Caco-2 (cell line): ENCODE measurements around the gene PIWIL1. TPM values are rescaled to one million over a fixed set of nuclear protein-coding genes. Genes with fewer than 3 reads are reported as not detected.
A peak's percentile ranks its signal among the peaks of the same experiment; 100 is the strongest.

Source experiments
- BruUV-seq: library from RNA; stranded (reverse); fragments of 400-500 nt; replicated peaks from 2 replicates; lab custom pipeline; 2021; lab: Mats Ljungman, UMichigan
- CTCF ChIA-PET: fragments of 300-600 bp; sonication (Branson Sonifier 250); formaldehyde crosslinking; loops from one replicate; lab custom pipeline; 2022; ENCODE audit warnings: antibody characterized with exemption; lab: Charles Lee
- POLR2A ChIA-PET: fragments of 300-600 bp; sonication (Branson Sonifier 250); formaldehyde crosslinking; loops from one replicate; lab custom pipeline; 2022; ENCODE audit warnings: antibody characterized with exemption; lab: Charles Lee
- DNase-seq, 2 experiments: peaks; one replicate each; pipeline versions ENCODE4 v3.0.0 to v3.0.0-alpha.2; 2020 to 2022
- H3K27me3 ChIP-seq: replicated peaks from 2 replicates; pipeline ENCODE4 v1.6.0; 2011; ENCODE audit warnings: low read length; ENCODE audit not compliant: control insufficient read depth, insufficient read depth
- H3K36me3 ChIP-seq: 2 replicates; pipeline ENCODE4 v1.5.1; 2011; ENCODE audit warnings: low read length; ENCODE audit not compliant: control insufficient read depth, insufficient read depth
- H3K4me1 ChIP-seq: fragments of 250-450 bp; sonication (Bioruptor Pico); 2 replicates; pipeline ENCODE4 v1.5.1; 2020; ENCODE audit warnings: mild to moderate bottlenecking
- H3K4me3 ChIP-seq: 2 replicates; pipeline ENCODE4 v1.5.1; 2011; ENCODE audit warnings: low read depth, mild to moderate bottlenecking, control low read depth, low read length
- H3K9me3 ChIP-seq: fragments of 250-450 bp; sonication (Bioruptor Pico); 2 replicates; pipeline ENCODE4 v1.5.1; 2020; ENCODE audit warnings: mild to moderate bottlenecking, moderate library complexity
- H3K27ac Mint-ChIP-seq: one replicate; pipeline ENCODE4 v1.8.0; 2022; ENCODE audit warnings: mixed read lengths; ENCODE audit not compliant: unreplicated experiment
- H3K27me3 Mint-ChIP-seq: one replicate; pipeline ENCODE4 v1.8.0; 2022; ENCODE audit warnings: mixed read lengths; ENCODE audit not compliant: insufficient read depth, unreplicated experiment
- H3K36me3 Mint-ChIP-seq: one replicate; pipeline ENCODE4 v1.8.0; 2022; ENCODE audit warnings: mild to moderate bottlenecking, mixed read lengths; ENCODE audit not compliant: insufficient read depth, unreplicated experiment
- H3K4me1 Mint-ChIP-seq: one replicate; pipeline ENCODE4 v1.8.0; 2022; ENCODE audit warnings: low read depth, mixed read lengths; ENCODE audit not compliant: unreplicated experiment
- H3K4me3 Mint-ChIP-seq: one replicate; pipeline ENCODE4 v1.8.0; 2022; ENCODE audit warnings: mild to moderate bottlenecking, moderate library complexity, mixed read lengths; ENCODE audit not compliant: unreplicated experiment
- H3K9me3 Mint-ChIP-seq: one replicate; pipeline ENCODE4 v1.8.0; 2022; ENCODE audit warnings: mixed read lengths; ENCODE audit not compliant: unreplicated experiment
- intact Hi-C: fragments of 100-400 bp; cut with micrococcal nuclease; formaldehyde crosslinking; loops from one replicate; pipeline ENCODE4 v1.10.0; 2022; ENCODE audit not compliant: unreplicated experiment
- total RNA-seq: library from RNA; stranded (reverse); gene quantifications from 2 replicates; pipeline ENCODE4 v1.2.3, GENCODE V29; 2022
- TF ChIP-seq, protein P1 (sequence below), 2 experiments: fragments of 200-600 bp in 1 of 2; IDR thresholded peaks; 1 replicate in 1 of 2; 2 replicates in 1 of 2; pipeline versions ENCODE4 v1.5.1 to v1.8.0; 2011 to 2022; ENCODE audit warnings: antibody characterized with exemption in 1 of 2, control low read depth in 1 of 2, inconsistent platforms in 1 of 2, low read depth in 1 of 2, low read length in 1 of 2, mild to moderate bottlenecking in 1 of 2, moderate library complexity in 1 of 2; ENCODE audit not compliant: insufficient read depth in 1 of 2, severe bottlenecking in 1 of 2, unreplicated experiment in 1 of 2

PIWIL1 gene
- total RNA-seq, 1 experiment from 2014 or later: 5.1 TPM

DNA sequence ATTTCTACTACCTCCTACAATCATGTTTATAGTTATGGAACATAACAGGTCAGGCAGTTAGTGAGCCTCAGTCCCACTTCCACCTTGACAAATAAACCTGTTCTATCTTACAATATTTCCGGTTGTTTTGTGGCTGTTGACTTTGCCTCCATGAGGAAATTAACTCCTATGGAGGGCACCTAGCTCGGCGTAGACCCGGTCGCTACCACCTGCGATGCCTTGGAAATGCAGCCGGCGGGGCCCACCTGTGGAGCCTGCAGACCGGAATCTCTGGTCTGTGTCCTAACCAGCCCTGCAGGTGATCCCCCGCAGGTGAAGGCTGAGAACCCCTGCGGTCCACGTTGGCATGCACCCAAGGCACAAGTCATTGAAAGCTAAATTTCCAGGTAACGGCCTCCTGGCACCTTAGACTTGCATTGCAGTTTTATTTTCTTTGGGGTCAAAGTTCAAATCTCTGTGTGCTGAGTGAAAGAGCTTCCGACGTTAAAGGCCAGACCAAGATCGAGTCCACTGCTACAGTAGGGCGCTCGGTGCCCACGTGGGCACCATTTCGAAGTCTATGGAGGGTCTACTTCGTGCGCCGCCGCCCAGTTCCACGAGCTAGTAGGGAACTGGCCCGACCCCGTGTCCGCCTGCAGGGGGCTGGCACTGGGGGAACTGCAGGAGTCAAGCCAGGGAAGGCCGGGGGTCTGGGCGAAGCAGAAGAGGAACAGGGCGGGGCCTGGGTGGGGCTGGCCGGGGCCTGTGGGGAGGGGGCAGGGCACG lies 782 bp upstream of the PIWIL1 start:
- no peaks in the 10 kb centered on the region for H3K36me3 Mint-ChIP-seq
- no peak for DNase-seq
- intact Hi-C loops: no loop called here
- H3K27ac Mint-ChIP-seq: no peak overlapping the region
- peaks cover 7% of the 10 kb centered on the region for H3K4me1 Mint-ChIP-seq
- POLR2A ChIA-PET: no interaction called here
- no peaks in the 10 kb centered on the region for H3K27me3 ChIP-seq
- peaks cover 4% of the 10 kb centered on the region for H3K27me3 Mint-ChIP-seq
- no peaks in the 10 kb centered on the region for H3K36me3 ChIP-seq
- H3K9me3 ChIP-seq: no peaks in the 10 kb centered on the region
- TF ChIP-seq, protein P1, sequence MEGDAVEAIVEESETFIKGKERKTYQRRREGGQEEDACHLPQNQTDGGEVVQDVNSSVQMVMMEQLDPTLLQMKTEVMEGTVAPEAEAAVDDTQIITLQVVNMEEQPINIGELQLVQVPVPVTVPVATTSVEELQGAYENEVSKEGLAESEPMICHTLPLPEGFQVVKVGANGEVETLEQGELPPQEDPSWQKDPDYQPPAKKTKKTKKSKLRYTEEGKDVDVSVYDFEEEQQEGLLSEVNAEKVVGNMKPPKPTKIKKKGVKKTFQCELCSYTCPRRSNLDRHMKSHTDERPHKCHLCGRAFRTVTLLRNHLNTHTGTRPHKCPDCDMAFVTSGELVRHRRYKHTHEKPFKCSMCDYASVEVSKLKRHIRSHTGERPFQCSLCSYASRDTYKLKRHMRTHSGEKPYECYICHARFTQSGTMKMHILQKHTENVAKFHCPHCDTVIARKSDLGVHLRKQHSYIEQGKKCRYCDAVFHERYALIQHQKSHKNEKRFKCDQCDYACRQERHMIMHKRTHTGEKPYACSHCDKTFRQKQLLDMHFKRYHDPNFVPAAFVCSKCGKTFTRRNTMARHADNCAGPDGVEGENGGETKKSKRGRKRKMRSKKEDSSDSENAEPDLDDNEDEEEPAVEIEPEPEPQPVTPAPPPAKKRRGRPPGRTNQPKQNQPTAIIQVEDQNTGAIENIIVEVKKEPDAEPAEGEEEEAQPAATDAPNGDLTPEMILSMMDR (IDR thresholded peaks at IDR 0.05; ENCODE audit: insufficient read depth in 1 of 2, low read depth in 1 of 2, low read length in 1 of 2, severe bottlenecking in 1 of 2, unreplicated experiment in 1 of 2): no peak
- peaks cover 9% of the 10 kb centered on the region for H3K9me3 Mint-ChIP-seq
- H3K4me3 ChIP-seq: no peak overlapping the region
- peak overlapping the region; percentile 53 for H3K4me3 Mint-ChIP-seq
- CTCF ChIA-PET: no interaction called here
- 0 out of 2 replicates have a peak, but pooled peaks cover 3% of the 10 kb centered on the region for H3K4me1 ChIP-seq
- no TSS peak for BruUV-seq

DNA sequence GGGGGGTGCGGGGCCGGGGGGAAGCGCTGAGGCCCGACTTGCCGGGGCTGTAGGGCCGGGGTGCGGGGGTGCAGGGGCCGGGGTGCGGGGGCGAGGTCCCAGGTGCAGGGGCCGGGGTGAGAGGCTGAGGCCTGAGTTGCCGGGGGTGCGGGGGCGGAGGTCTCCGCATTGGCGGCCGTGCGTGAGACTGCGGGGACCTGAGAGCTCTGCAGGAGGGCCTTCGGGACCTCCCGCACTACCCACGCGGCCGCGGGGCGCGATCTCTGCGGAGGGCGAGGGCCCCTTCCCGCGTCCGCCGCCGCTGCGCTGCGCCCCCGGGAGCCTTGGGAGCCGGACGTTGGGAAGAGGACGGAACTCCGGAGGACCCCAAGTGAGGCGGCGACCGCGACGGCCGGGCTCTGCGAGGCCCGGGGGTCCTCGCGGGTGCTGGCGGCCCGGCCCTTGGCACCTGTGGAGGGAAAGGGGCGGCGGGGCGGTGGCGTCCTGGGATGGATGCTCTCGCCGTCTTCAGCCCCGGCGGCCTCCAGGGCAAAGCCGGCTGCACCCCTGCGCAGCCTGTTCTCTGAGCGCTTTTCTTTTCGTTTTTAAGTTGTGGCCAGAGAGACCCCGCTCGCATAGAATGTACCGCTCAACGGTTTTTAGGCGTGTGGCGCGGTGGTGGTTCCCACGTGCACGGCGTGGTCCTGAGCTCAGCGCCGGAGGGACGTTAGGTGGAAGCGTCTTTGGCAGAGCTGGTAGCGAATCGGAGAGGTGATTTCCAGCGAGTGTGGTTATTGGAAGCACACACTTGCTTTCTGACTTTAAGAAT lies 1.3 kb downstream of the PIWIL1 start:
- ChIA-PET POLR2A (no interaction called here), CTCF (no interaction called here)
- intact Hi-C loops: no loop called here
- no TSS peak for BruUV-seq
- H3K27me3 Mint-ChIP-seq: no peaks in the 10 kb centered on the region
- DNase-seq: no peak
- TF ChIP-seq, protein P1 (IDR thresholded peaks at IDR 0.05; ENCODE audit: insufficient read depth in 1 of 2, low read depth in 1 of 2, low read length in 1 of 2, severe bottlenecking in 1 of 2, unreplicated experiment in 1 of 2): no peak
- H3K4me3 Mint-ChIP-seq: no peak overlapping the region
- Histone ChIP-seq H3K27me3 (no peaks in the 10 kb centered on the region), H3K9me3 (no peaks in the 10 kb centered on the region), H3K4me3 (no peak overlapping the region), H3K4me1 (peaks cover 5% of the 10 kb centered on the region; the same call in 1 of the 2 replicates), H3K36me3 (no peaks in the 10 kb centered on the region)
- peaks cover 7% of the 10 kb centered on the region for H3K4me1 Mint-ChIP-seq
- peaks cover 12% of the 10 kb centered on the region for H3K9me3 Mint-ChIP-seq
- H3K36me3 Mint-ChIP-seq: no peaks in the 10 kb centered on the region
- H3K27ac Mint-ChIP-seq: peak overlapping the region; percentile 35

DNA sequence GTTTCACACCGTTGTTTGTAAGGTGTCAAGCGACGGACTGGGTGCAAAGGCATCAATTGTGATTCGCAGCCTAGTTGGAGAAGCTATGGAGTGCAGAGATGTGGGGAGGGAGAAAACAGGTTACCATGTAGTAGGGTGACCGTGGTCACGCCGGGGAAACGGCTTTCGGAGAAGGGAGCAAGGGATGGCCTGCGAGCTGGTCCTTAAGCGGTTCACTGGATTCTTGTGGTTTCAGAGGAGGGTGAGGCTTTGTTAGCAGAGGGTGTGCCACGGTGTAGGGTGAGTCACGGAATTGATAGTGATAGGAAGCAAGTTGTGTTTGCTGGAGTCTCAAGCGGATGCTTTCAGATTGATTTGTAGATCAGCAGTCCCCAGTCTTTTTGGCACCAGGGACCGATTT lies 2.3 kb downstream of the PIWIL1 start:
- CTCF ChIA-PET: interaction anchor here (0.6 kb wide), 1 partner anchor 250 kb away, joined by 3 read pairs; no protein-coding TSS in a partner anchor
- Histone ChIP-seq H3K27me3 (no peaks in the 10 kb centered on the region), H3K4me3 (no peak overlapping the region), H3K4me1 (peaks cover 14% of the 10 kb centered on the region), H3K36me3 (no peaks in the 10 kb centered on the region), H3K9me3 (no peaks in the 10 kb centered on the region)
- Mint-ChIP-seq H3K4me1 (peaks cover 7% of the 10 kb centered on the region), H3K36me3 (no peaks in the 10 kb centered on the region), H3K27me3 (no peaks in the 10 kb centered on the region), H3K27ac (peak overlapping the region; percentile 35), H3K4me3 (peak overlapping the region; percentile 59), H3K9me3 (peaks cover 12% of the 10 kb centered on the region)
- DNase-seq: peak; percentile 17 to 58
- POLR2A ChIA-PET: no interaction called here
- intact Hi-C loops: no loop called here
- no TSS peak for BruUV-seq
- TF ChIP-seq, protein P1 (IDR thresholded peaks at IDR 0.05; ENCODE audit: insufficient read depth in 1 of 2, low read depth in 1 of 2, low read length in 1 of 2, severe bottlenecking in 1 of 2, unreplicated experiment in 1 of 2): no peak
